NCI-H1694 treated with DMSO at 0.1 percent for 48 hours (cell line): Measurements from ENCODE around the gene YIPF6.
"Not testable (repeated sequence)": the region's sequence is repeated elsewhere in the genome, so short reads cannot be mapped to it uniquely, and the experiment has no call there.

ENCODE experiments used
- DNase-seq: peaks from one replicate; lab custom pipeline; 2025; lab: John Stamatoyannopoulos, UW

The YIPF6 gene

DNA sequence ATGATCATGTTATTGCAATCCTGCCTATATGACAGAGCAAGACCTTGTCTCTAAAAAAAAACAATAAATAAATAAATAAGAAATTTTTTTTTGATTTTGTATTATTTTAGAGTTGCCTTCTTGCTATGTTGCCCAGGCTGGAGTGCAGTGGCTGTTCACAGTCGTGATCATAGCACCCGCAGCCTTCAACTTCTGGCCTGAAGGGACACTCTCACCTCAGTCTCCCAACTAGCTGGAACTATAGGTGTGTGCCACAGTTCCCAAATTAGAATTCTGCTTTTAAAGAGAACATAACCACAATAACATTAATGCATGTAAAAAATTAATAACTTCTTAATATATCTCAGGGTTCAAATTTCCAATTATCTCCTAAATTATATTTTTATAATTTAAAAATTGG is 7.8 kb downstream of the YIPF6 start:
- no peak for DNase-seq

DNA sequence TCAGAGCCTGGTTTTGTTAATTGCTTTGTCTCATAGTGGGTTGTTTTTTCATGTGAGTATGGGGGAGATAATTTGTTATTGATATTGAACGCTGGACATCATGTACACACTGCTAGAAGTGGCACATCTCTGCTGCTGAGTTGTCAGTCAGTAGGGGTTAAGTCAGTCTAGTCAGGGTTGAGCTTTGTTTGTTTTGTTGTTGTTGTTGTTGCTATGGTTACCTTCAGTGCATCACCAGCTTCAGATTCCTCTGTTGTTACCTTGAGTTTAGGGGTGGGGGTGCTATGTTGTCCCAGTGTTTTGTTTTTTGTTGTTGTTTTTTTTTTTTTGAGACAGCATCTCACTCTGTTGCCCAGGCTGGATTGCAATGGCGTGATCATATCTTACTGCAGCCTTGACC is 9.9 kb downstream of the YIPF6 start:
- DNase-seq: no peak

DNA sequence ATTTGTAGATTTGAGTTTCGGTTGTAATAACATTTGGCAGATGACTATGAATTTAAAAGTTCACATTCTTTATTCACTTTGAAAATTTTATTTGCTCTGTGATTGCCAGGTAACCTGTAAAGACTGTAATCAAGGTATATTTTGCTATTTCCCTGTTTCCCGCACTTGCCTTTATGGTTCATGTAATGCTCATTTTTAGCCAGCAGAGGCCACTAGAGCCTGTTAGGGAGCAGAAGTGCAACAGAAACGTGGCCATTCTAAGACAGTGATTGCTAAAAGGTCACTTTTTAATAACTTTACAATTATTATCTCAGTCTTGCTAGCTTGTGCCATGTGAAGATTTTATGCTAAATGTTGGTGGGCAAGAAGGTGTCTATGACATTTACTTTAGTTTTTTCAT is 12.4 kb downstream of the YIPF6 start:
- DNase-seq: peak; percentile 17

DNA sequence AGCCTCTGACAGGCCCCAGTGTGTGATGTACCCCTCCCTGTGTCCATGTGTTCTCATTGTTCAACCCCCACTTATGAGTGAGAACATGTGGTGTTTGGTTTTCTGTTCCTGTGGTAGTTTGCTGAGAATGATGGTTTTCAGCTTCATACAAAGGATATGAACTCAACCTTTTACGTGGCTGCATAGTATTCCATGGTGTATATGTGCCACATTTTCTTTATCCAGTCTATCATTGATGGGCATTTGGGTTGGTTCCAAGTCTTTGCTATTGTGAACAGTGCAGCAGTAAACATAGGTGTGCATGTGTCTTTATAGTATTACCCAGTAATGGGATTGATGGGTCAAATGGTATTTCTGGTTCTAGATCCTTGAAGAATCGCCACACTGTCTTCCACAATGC is 25.8 kb downstream of the YIPF6 start:
- DNase-seq: not testable (repeated sequence)

DNA sequence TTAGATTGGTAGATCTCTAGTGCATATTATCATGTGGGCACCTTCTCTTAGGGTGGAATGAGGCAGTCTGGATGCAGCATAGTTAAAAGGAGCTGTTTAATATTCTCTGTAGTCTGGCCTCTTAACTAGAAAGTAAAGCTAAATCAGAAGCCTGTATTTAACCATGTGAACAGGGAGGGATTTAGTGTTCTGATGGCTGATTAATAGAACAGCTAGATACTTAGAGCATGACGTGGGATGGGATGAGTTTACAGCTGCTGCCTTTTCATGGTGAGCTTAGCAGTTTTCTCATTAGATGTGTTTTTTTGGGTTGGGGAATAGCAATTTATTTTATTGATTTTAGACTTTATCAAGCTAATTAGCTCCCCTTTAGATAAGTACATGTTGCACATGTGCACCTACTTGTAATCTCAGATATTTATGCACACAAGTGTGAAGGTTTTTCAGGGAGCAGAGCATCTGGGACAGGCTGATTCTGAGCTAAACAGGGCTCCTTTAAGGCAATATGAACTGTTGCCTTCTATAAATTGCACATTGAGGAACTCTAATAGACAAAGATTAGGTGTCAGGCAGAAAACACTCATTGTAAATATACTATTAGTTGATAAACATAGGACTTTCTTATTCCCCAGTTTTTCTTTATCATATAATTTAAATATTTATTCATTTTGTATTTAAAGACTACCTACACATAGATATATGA is 34.1 kb downstream of the YIPF6 start:
- DNase-seq: no peak

DNA sequence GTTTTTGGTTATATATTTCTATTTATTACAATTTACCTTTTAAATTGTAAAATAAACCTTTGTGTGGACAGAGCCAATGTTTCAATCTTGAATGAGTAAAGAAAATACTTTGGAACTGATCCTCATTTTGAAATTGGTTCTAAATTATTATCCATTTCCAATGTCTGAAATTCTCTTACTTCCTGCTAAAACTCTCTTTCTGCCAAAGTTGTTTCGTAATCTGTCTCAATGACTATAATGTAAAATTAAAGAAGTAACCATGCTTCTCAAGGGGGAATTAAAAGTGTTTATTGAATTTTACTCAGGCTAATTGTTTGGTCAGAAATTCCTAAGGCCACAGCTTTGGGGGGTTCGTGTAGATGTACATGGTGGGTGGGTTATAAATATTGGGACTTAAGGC is 34.8 kb downstream of the YIPF6 start:
- no peak for DNase-seq

DNA sequence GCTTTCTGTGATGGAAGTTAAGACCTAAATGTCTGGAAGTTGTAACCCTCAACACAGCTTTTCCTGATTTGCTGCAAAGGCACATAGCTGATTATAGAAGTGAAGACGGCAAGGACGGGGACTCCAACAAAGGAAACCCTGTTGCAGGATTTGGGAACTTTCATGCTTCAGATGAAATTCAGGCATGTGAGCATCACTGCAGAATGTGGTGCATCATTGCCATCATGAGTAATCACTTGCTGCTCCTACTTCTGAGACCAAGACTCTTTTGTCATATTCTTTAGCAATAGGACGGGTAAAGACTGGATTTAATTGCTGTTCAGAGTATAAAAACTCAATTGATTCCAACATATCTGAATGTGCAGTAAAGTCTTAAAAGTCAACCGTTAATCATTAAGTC is 35.8 kb downstream of the YIPF6 start:
- DNase-seq: no peak

DNA sequence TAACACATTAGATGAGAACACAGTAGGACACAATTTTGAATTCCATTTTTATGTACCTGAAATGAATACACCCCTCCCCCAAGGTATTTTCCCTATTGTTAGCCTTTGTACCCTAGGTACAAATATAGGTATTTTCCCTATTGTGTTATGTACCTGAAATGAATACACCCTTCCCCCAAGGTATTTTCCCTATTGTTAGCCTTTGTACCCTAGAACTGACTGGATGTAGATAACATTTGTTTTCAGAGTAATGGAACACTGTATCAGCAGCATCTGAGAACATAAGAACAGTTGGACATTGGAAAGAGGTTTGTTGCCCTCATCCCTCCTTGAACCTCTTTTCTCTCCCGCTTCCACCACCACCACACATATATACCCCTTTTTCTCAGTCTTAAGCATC is 37.6 kb downstream of the YIPF6 start:
- DNase-seq: no peak

DNA sequence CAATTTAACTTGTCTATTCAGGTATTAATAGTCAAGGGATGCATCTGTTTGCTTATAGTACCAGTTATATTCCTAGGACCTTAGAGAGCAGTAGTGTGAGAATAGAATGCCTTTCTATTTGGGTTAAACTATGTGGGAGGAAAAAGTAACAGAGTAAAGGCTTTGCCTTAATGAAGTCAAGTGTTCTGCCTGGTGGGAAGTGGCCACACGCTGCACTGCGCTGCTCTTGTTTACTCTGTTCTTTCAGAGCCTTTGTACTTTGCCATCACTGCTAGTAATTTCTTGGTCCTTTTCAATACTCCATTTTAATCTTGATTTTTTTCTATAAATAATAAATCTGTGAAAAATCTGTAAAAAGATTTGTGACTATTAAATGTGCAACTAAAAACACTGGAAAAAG is 38.0 kb downstream of the YIPF6 start:
- no peak for DNase-seq

DNA sequence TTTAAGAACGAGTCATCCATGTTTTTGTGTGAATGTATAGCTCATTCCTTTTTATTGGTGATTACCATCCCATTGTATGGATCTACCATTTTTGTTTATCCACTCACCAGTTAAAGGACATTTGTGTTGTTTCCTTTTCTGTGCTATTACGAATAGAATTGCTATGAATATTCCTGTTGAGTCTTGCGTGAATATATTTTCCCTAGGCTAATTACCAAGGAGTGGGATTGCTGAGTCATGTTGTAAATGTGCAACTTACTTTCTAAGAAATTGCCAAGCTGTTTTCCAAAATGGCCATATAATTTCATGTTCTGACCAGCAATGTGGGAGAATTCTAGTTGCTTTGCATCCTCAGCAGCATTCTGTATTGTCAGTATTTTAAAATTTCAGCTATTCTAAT is 51.3 kb downstream of the YIPF6 start:
- DNase-seq: no peak

DNA sequence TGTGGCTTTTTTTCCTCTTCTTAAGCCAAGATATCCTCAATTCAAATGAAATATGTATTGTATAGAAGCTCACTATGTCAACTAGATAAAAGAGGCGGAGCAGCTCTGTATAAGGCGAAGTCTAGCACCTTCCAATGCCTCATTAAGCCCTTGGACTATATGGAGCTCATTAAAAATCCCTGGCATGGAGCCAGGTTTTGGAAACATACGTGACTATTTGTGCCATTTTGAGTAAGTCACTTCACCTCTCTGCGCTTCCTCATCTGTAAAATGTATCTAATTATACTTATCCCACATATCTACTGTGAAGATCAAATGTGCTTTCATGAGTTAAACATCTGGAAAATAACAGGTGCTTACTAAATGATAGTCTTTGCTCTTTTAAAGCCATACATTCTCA is 57.2 kb downstream of the YIPF6 start:
- no peak for DNase-seq

DNA sequence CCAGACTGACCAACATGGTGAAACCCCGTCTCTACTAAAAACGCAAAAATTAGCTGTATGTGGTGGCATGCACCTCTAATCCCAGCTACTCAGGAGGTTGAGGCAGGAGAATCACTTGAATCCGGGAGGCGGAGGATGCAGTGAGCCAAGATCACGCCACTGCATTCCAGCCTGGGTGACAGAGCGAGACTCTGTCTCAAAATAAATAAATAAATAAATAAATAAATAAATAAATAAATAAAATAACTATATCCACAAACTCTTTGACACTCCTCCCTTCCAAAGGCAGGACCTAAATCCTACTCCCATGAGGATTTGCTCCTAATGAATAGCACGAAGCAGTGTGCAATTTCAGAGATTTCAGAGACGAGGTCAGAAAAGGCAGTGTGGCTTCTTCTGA is 58.3 kb downstream of the YIPF6 start:
- not testable (repeated sequence) for DNase-seq

DNA sequence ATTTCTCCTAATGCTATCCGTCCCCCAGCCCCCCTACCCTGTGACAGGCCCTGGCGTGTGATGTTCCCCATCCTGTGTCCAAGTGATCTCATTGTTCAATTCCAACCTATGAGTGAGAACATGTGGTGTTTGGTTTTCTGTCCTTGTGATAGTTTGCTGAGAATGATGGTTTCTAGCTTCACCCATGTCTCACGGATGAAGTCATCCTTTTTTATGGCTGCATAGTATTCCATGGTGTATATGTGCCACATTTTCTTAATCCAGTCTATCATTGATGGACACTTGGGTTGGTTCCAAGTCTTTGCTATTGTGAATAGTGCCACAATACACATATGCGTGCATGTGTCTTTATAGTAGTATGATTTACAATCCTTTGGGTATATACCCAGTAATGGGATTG is 61.1 kb downstream of the YIPF6 start:
- DNase-seq: not testable (repeated sequence)

DNA sequence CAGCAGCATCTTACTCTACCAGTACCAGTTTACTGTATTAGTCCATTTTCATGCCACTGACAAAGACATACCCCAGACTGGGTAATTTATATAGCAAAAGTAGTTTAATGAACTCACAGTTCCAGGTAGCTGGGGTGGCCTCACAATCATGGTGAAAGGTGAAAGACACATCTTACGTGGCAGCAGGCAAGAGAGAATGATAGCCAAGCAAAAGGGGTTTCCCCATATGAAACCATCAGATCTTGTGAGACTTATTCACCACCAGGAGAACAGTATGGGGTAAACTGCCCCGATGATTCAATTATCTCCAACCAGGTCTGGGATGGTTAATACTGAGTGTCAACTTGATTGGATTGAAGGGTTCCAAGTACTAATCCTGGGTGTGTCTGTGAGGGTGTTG is 69.3 kb downstream of the YIPF6 start:
- no peak for DNase-seq

DNA sequence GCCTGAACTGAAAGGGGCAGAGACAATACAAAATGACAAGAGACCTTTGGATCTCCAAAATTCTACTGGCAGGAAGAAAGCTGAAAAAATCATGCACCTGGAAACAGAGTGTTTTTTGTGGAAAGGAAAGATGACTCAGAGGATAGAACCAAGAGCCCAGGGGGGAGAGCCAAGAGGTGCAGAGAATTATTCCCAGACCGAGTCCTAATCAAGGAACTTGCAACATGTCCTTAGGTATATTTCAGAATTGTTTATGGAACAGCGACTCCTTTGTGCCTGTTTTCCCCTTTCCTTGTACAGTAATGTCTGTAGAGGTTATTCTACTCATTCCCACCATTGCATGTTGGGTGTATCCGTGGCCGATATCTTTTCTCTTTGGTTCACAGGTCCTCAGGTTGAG is 71.7 kb downstream of the YIPF6 start:
- DNase-seq: no peak

DNA sequence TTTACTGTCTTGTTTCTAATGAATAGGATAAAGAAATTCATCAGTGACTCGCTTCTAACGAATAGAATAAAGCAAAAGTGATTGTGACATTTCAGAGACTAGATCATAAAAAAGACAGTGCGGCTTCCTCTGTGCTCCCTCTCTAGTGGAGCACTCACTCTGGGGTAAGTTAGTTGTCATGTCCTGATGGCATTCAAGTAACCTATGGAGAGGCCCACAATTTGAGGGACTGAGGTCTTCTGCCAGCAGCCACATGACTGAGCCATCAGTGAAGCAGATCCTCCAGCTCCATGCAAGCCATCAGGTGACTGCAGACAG is 72.4 kb downstream of the YIPF6 start:
- no peak for DNase-seq

DNA sequence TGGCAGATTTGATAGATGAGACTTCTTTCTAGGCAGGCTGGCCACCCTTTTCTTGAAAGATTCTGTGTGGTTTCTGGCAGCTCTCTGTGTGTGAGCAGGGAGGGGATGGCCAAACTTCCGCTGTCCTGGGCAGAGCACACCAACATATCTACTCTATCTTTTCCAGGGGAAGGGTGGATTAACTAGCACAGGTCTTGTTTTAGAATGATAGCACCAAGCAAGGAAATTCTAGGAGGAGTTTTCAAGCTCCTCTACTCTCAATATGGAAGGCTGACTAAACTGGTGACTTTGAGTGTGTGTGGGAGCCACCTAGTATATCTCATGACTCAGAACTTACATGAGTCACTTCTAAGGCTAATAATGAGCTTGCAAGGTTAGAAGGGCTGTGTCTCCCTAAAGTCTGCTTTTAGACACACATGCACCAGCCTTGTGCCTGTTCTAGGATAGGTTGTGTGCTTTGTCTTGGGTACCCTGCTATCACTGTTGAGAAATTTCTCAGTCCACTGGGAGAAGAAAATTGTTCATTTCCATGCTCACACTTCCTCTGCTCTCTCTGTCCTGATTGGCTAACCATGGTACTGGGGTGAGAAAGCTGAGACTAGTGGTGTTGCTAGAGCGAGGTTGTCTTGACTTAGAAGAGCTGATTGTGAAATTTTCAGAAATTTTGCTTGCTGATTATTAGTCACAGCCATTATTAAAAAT is 72.9 kb downstream of the YIPF6 start:
- DNase-seq: no peak

DNA sequence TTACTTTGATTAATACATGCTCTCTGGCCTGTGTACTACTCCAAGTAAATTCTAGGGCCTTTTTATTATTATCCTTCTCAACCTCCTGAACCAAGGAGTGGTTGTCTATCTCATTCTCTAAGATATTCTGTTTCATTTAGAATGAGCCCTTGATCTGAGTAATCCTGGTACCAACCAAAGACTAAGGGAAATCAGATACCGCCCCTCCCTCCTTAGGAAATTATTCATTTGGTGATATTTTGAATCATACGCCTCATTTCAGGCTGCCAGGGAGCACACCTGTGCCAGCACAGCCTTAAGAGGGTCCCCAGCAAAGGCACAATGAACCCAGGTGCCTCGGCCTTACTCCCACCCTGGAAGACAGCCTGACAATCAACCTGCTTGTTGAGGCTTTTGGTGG is 75.4 kb downstream of the YIPF6 start:
- DNase-seq: no peak

DNA sequence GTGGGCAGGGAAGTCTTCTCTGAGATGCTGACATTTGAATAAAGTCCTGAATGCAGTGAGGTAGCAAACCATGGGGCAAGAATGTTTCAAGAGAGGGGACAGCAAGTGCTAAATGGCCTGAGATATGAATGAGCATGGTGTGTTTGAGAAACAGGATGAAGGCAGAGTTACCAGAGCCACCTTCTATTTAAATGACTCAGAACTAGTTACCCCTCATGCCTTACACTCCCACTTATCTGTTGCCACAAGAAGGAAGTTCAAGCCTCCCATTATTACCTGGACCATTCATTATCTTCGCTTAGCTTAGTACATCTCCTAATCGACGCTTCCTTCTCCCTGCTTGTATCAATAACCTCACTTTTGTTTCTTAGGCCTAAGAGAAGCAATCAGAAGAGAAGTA is 81.0 kb downstream of the YIPF6 start:
- DNase-seq: no peak

DNA sequence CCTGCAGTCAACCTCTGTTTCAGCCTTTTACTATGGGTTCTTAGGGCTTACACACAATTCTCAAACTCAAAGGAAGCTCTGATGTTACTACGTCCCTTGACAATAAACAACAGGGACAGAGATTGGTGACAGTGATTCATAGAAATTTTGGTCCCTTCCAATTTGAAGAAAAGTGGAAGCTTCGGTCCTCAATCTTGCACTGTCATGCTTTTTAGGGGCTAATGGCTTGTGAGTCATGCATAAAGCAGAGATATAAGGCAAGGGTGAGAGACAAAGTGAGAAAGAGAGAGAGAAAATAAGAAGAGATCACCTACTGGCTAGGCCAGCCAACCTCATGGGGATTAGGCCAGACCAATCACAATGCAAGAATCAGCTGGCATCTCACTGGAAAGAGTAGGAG is 85.4 kb downstream of the YIPF6 start:
- no peak for DNase-seq
